GM19467 (cell line): ENCODE data around the gene TNFSF12.

ENCODE experiments used
- ATAC-seq: cut with Tn5 transposase; IDR thresholded peaks from one replicate; pipeline ENCODE4 v1.9.1; 2021; ENCODE audit warnings: mild to moderate bottlenecking, moderate library complexity; ENCODE audit not compliant: unreplicated experiment

The TNFSF12 gene, protein sequence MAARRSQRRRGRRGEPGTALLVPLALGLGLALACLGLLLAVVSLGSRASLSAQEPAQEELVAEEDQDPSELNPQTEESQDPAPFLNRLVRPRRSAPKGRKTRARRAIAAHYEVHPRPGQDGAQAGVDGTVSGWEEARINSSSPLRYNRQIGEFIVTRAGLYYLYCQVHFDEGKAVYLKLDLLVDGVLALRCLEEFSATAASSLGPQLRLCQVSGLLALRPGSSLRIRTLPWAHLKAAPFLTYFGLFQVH

GRCh38 chr17:7548585-7549400 lies at the start of gene TNFSF12:
Gene TNFSF12 (plus strand): TSS chr17:7549058. CDS start chr17:7549154, 96 bp downstream.
- ATAC-seq, result no peak

DNA sequence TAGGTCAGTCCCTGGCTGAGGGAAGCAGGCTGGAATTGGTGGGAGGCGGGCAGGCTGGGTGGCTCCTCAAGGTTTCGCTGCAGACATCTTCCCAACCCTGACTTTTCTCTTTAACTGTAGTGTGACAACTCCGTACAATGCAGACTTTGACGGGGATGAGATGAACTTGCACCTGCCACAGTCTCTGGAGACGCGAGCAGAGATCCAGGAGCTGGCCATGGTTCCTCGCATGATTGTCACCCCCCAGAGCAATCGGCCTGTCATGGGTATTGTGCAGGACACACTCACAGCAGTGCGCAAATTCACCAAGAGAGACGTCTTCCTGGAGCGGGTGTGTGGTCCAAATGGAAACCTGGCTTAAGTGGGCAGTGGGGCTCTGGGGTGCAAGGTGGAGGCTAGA lies 49.7 kb upstream of the TNFSF12 start:
- ATAC-seq, result no peak

- ATAC-seq, result no peak
Measured at GRCh38 chr17:7501729-7502128, 47.1 kb upstream of the TNFSF12 start.

DNA sequence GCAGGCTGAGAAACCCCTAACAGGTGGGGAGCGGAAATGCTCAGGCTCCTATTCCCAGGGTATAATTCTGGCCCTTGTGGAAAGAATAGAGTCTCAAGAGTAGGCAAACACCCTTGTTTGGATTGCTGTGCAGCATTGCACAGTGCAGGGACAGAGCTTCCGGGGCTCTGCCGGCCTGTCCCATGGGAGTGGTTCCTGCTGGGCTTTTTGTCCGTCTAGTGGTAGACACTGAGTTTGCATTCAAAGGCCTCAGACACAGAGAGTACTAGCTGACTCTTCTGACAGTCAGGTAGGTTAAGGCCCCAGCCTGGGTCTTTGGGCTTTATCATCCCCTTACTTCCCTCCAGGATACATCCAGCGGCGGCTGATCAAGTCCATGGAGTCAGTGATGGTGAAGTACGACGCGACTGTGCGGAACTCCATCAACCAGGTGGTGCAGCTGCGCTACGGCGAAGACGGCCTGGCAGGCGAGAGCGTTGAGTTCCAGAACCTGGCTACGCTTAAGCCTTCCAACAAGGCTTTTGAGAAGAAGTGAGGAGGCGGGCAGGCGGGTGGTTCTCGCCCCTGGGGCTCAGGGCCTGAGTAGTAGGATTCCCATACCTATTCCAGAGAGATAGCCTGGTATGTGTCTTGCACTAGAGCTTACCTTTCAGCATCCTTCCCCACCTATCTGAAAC lies 46.5 kb upstream of the TNFSF12 start:
- ATAC-seq, result no peak

GRCh38 chr17:7502987-7503386 lies 45.9 kb upstream of the TNFSF12 start:
- no peak for ATAC-seq

DNA sequence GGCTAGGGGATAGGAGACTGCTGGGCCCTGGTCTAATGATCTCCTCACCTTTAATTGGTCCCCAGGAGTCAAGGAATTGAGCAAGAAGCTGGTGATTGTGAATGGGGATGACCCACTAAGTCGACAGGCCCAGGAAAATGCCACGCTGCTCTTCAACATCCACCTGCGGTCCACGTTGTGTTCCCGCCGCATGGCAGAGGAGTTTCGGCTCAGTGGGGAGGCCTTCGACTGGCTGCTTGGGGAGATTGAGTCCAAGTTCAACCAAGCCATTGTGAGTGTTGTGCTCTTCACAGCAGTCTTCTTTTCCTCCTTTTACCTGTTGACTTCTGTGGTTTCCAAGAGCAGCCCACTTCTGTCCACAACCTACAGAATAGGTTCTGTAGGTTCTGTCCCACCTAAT lies 45.3 kb upstream of the TNFSF12 start:
- ATAC-seq, result no peak

DNA sequence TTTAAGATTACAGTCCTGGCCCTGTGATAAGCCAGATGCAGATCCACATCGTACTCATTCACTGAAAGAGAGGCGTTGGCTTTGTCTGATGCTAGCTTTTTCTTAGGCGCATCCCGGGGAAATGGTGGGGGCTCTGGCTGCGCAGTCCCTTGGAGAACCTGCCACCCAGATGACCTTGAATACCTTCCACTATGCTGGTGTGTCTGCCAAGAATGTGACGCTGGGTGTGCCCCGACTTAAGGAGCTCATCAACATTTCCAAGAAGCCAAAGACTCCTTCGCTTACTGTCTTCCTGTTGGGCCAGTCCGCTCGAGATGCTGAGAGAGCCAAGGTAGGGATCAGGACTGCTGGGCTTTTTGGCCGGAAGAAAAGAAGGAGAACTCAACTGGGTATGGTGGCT lies 40.7 kb upstream of the TNFSF12 start:
- no peak for ATAC-seq

- ATAC-seq, result no peak
Measured at GRCh38 chr17:7508846-7509245, 40.0 kb upstream of the TNFSF12 start.

DNA sequence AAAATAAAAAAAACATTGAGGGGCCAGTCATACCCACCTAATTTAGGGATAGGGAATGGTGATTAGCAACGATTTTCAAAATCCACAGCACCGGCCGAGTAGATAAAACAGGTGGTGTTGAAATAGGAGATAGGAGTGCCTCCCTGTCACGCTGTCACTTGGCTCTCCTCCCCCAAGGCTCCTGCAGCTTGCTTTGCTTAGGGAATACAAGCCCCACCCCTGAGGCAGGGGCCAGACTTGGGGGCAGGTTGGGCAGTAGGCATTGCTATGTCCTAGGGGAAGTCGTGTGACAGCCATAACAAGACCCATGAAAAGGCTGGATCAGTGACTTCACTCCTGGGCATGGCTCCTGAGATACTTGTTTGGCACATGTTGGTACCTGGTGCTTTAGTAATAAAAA lies 38.9 kb upstream of the TNFSF12 start:
- no peak for ATAC-seq

- ATAC-seq, result no peak
Measured at GRCh38 chr17:7511108-7511507, 37.8 kb upstream of the TNFSF12 start.

DNA sequence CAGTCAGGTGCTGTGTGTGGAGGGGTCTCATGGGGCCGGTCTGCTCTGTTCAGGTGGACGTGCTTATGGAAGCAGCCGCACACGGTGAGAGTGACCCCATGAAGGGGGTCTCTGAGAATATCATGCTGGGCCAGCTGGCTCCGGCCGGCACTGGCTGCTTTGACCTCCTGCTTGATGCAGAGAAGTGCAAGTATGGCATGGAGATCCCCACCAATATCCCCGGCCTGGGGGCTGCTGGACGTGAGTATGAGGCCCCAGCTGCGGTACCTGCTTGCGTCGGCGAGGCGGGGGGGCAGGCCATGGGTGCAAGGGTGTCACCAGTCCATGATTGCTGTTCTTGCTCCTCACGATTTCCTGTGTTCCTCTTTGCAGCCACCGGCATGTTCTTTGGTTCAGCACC lies 36.8 kb upstream of the TNFSF12 start:
- no peak for ATAC-seq

- ATAC-seq, result no peak
Measured at GRCh38 chr17:7512824-7513540, 35.9 kb upstream of the TNFSF12 start.

GRCh38 chr17:7513850-7514419 lies 34.9 kb upstream of the TNFSF12 start:
- ATAC-seq, result no peak

DNA sequence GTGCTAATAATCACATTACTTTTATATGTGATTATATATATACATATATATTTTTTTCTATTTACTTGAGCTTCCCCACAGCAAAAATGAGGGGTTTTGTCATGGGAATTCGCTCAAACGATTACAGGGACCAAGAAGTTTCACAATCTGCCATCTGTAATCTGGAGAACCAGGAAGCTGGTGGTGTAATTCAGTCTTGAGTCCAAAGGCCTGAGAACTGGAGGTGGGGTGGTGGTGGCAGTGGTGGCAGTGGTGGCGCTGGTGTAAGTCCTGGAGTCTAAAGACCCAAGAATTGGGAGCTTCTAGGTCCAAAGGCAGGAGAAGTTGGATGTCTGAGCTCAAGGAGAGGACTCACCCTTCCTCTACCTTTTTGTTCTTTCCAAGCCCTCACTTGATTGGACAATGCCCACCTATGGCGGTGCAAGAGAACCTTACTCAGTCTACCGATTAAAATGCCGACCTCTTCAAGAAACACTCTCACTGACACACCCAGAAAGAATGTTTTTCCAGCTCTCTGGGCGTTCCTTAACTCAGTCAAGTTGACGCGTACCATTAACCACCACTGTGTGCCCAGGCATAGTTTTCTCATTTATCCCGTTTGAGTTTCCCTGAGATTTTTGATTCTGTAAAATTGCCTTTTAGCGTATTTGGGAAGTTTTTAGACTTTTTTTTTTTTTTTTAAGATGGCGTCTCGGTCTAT lies 32.8 kb upstream of the TNFSF12 start:
- ATAC-seq, result no peak

DNA sequence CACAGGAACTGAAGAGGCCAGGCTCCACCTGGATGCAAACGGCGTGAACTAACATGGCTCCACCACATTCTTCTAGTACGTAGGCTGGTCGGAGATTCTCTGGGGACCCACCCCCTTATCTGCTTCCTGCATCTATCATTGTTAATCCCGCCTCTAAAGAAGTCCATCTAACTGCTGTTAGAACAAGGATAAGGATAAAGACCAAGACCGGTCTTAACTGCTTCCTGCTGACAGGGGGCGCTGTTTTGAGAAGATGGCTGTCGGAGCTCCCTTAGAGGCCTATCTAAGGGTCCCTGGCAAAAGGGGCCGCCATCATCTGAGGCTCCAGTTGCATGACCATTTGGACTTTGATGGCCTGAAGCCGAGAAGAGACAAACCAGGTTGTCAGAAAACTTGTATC lies 25.8 kb upstream of the TNFSF12 start:
- no peak for ATAC-seq

- no peak for ATAC-seq
Measured at GRCh38 chr17:7528842-7529241, 20.0 kb upstream of the TNFSF12 start.

DNA sequence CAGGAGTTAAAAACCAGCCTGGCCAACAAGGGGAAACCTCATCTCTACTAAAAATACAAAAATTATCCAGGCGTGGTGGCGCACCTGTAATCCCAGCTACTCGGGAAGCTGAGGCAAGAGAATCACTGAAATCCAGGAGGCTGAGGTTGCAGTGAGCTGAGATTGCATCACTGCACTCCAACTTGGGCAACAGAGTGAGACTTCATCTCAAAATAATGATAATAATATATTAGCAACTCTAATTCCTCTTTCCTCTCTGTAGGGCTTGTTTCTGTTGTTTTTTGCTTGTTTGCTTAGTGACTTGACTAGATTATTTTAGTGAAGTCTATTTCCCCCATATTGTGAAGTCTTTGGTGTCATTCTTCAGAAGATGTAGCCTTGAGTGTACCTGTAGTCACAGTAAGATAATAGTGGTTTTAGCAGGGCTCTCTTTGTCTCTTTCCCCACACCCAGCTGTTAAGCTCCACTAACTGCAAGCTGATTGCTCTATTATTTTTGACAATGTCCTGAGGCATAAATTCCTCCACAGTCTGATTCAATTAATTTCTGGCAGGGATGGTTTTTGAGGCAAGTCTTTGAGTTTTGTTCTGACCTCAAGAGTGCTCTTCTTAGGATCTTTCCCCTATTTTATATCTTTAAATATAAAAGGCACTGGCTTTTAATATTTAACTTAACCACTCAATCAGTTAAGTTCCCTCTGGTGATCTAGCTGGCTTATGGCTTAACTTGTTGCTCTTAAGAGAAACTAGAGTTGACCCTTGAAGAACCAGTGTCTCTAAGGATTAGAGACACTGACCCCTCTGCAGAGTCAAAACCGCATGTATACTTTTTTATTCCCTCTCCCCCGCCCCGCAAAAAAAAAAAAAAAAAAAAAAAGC lies 18.6 kb upstream of the TNFSF12 start:
- no peak for ATAC-seq

DNA sequence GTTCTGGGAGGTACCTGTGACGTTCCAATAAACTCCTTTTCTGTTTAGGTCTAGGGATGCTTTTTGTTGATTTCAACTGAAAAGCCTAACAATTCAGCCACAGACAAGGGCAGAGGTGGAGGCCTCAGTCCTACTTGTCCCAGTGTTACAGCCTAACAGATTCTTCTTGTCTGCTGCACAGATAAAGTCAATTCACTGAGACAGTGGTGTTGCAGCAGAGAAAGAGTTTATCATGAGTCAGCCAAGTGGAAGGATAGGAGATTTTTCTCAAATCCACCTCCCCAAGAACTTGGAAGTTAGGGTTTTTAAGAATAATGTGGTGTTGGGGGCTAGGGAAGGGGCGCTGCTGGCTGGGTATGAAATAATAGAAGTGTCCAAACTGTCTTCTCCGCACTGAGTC lies 10.8 kb upstream of the TNFSF12 start:
- ATAC-seq, result no peak

- no peak for ATAC-seq
Measured at GRCh38 chr17:7538891-7539545, 9.8 kb upstream of the TNFSF12 start.
